H1 (cell line): ENCODE data around the gene UBE2J1. TPM values are rescaled to one million over a fixed set of nuclear protein-coding genes. Genes with fewer than 3 reads are reported as not detected.

Experiments
- CTCF ChIA-PET: fragments of 300-600 bp; sonication (Branson Sonifier 250); formaldehyde crosslinking; loops from one replicate; lab custom pipeline; 2021; ENCODE audit not compliant: partially characterized antibody; lab: Charles Lee
- POLR2A ChIA-PET: fragments of 300-600 bp; sonication (Branson Sonifier 250); formaldehyde crosslinking; loops from one replicate; lab custom pipeline; 2021; ENCODE audit warnings: inconsistent platforms; ENCODE audit not compliant: partially characterized antibody; lab: Charles Lee
- DNase-seq, 2 experiments: peaks; one replicate each; pipeline versions ENCODE4 v3.0.0 to v3.0.0-alpha.2; 2010 to 2022; ENCODE audit warnings: low spot score in 2 of 2, low read depth in 1 of 2, mixed read lengths in 1 of 2
- FAIRE-seq: peaks from 2 replicates; lab custom pipeline; 2011; peaks lifted over from hg19 to GRCh38; lab: Jason Lieb, UNC
- H2AFZ ChIP-seq: 2 replicates; pipeline ENCODE4 v1.8.1; 2012; ENCODE audit warnings: low read length, inconsistent platforms
- H2AK5ac ChIP-seq: 2 replicates; pipeline ENCODE4 v1.6.1; 2013; ENCODE audit warnings: low read depth, low read length
- H2BK120ac ChIP-seq: replicated peaks from 2 replicates; pipeline ENCODE3; 2013; ENCODE audit warnings: low read depth, low read length, inconsistent platforms
- H2BK12ac ChIP-seq: 2 replicates; pipeline ENCODE4 v1.6.1; 2013; ENCODE audit warnings: low read depth, low read length
- H2BK15ac ChIP-seq: 2 replicates; pipeline ENCODE4 v1.6.1; 2013; ENCODE audit warnings: low read length
- H2BK20ac ChIP-seq: 2 replicates; pipeline ENCODE4 v1.6.1; 2013; ENCODE audit warnings: low read length
- H2BK5ac ChIP-seq: 2 replicates; pipeline ENCODE4 v1.6.1; 2013; ENCODE audit warnings: low read depth, low read length
- H3K14ac ChIP-seq: 2 replicates; pipeline ENCODE4 v1.6.1; 2013; ENCODE audit warnings: inconsistent platforms; ENCODE audit not compliant: insufficient read length
- H3K18ac ChIP-seq: 2 replicates; pipeline ENCODE4 v1.6.1; 2013; ENCODE audit warnings: low read length; ENCODE audit errors: extremely low read depth
- H3K23ac ChIP-seq: 2 replicates; pipeline ENCODE4 v1.6.1; 2013; ENCODE audit warnings: inconsistent platforms; ENCODE audit not compliant: insufficient read length
- H3K23me2 ChIP-seq: 2 replicates; pipeline ENCODE4 v1.6.1; 2013; ENCODE audit warnings: low read depth, low read length
- H3K27ac ChIP-seq: 2 replicates; pipeline ENCODE4 v1.6.1; 2011; ENCODE audit warnings: low read depth, low read length, inconsistent platforms
- H3K27me3 ChIP-seq, 4 experiments: replicated peaks in 1 of 4; 1 replicate in 1 of 4; 2 replicates in 3 of 4; pipeline versions ENCODE4 v1.6.1 to v1.8.1; 2011 to 2013; ENCODE audit warnings: low read length in 3 of 4, mild to moderate bottlenecking in 3 of 4, inconsistent platforms in 2 of 4, mixed read lengths in 2 of 4, moderate library complexity in 1 of 4; ENCODE audit not compliant: control insufficient read depth in 3 of 4, insufficient read depth in 3 of 4; ENCODE audit errors: extremely low read depth in 1 of 4
- H3K36me3 ChIP-seq, 4 experiments: 2 replicates each; pipeline versions ENCODE4 v1.6.1 to v1.8.1; 2011 to 2013; ENCODE audit warnings: mild to moderate bottlenecking in 4 of 4, low read length in 3 of 4, moderate library complexity in 2 of 4, control low read depth in 1 of 4, inconsistent platforms in 1 of 4; ENCODE audit not compliant: insufficient read depth in 4 of 4, control insufficient read depth in 2 of 4
- H3K4ac ChIP-seq: replicated peaks from 2 replicates; pipeline ENCODE3; 2013; ENCODE audit warnings: low read length, low read depth, mixed read lengths, inconsistent platforms; ENCODE audit not compliant: insufficient read length
- H3K4me1 ChIP-seq, 4 experiments: replicated peaks in 1 of 4; 1 replicate in 1 of 4; 2 replicates in 3 of 4; pipeline versions ENCODE4 v1.6.1 to v1.8.1; 2011 to 2013; ENCODE audit warnings: low read length in 3 of 4, inconsistent platforms in 2 of 4, mixed read lengths in 1 of 4; ENCODE audit not compliant: insufficient read depth in 4 of 4, control insufficient read depth in 3 of 4
- H3K4me2 ChIP-seq, 2 experiments: 2 replicates each; pipeline versions ENCODE4 v1.6.1 to v1.8.1; 2011 to 2013; ENCODE audit warnings: low read depth in 2 of 2, low read length in 2 of 2, control low read depth in 1 of 2, inconsistent platforms in 1 of 2, mild to moderate bottlenecking in 1 of 2; ENCODE audit not compliant: insufficient read depth in 1 of 2
- H3K4me3 ChIP-seq, 4 experiments: fragments of 200-600, 300-600 bp in 1 of 4; sonication (generic), shearing (Covaris generic), sonication (Bioruptor Twin) in 1 of 4; 2 replicates each; pipeline versions ENCODE4 v1.5.1 to v1.8.1; 2011 to 2016; ENCODE audit warnings: low read length in 4 of 4, low read depth in 3 of 4, control low read depth in 2 of 4, inconsistent platforms in 2 of 4, mild to moderate bottlenecking in 2 of 4, mixed read lengths in 1 of 4, moderate library complexity in 1 of 4; ENCODE audit not compliant: insufficient read depth in 2 of 4; ENCODE audit errors: extremely low read depth in 1 of 4
- H3K56ac ChIP-seq: replicated peaks from 2 replicates; pipeline ENCODE3; 2013; ENCODE audit warnings: low read depth, mild to moderate bottlenecking, mixed read lengths, low read length, inconsistent platforms; ENCODE audit not compliant: insufficient read length
- H3K79me1 ChIP-seq: 2 replicates; pipeline ENCODE4 v1.6.1; 2013; ENCODE audit warnings: low read depth, low read length, control low read depth
- H3K79me2 ChIP-seq, 2 experiments: 2 replicates each; pipeline versions ENCODE4 v1.6.1 to v1.8.1; 2012 to 2013; ENCODE audit warnings: low read length in 2 of 2, mild to moderate bottlenecking in 2 of 2, inconsistent platforms in 1 of 2; ENCODE audit not compliant: insufficient read depth in 2 of 2, control insufficient read depth in 1 of 2
- H3K9ac ChIP-seq, 4 experiments: replicated peaks in 1 of 4; 1 replicate in 1 of 4; 2 replicates in 3 of 4; pipeline versions ENCODE4 v1.6.1 to v1.8.1; 2011 to 2013; ENCODE audit warnings: low read depth in 3 of 4, low read length in 3 of 4, control low read depth in 2 of 4, mild to moderate bottlenecking in 2 of 4, moderate library complexity in 2 of 4, inconsistent platforms in 1 of 4; ENCODE audit errors: extremely low read depth in 1 of 4
- H3K9me3 ChIP-seq, 2 experiments: 2 replicates each; pipeline versions ENCODE4 v1.6.1 to v1.8.1; 2012 to 2013; ENCODE audit warnings: mild to moderate bottlenecking in 2 of 2, moderate library complexity in 2 of 2, control low read depth in 1 of 2, inconsistent platforms in 1 of 2, low read depth in 1 of 2, low read length in 1 of 2, mixed read lengths in 1 of 2; ENCODE audit not compliant: insufficient read depth in 2 of 2
- H4K20me1 ChIP-seq, 2 experiments: replicated peaks in 1 of 2; 2 replicates each; pipeline versions ENCODE3 to v1.8.1; 2011 to 2013; ENCODE audit warnings: inconsistent platforms in 2 of 2, low read length in 2 of 2, mild to moderate bottlenecking in 1 of 2; ENCODE audit not compliant: insufficient read depth in 2 of 2, control insufficient read depth in 1 of 2
- H4K5ac ChIP-seq: 2 replicates; pipeline ENCODE4 v1.6.1; 2013; ENCODE audit warnings: low read length, low read depth, mixed read lengths, inconsistent platforms; ENCODE audit not compliant: insufficient read length
- H4K8ac ChIP-seq: 2 replicates; pipeline ENCODE4 v1.8.0; 2013; ENCODE audit warnings: mild to moderate bottlenecking, moderate library complexity, low read length, inconsistent platforms; ENCODE audit not compliant: insufficient read depth; ENCODE audit errors: extremely low read depth
- H4K91ac ChIP-seq: replicated peaks from 2 replicates; pipeline ENCODE3; 2013; ENCODE audit warnings: low read length, mixed read lengths, inconsistent platforms; ENCODE audit not compliant: insufficient read length
- BACH1 ChIP-seq: IDR thresholded peaks from 2 replicates; pipeline ENCODE4 v1.6.1; 2012; ENCODE audit warnings: low read length, improper control_type of control experiment
- BRCA1 ChIP-seq: IDR thresholded peaks from 2 replicates; pipeline ENCODE4 v1.6.1; 2012; ENCODE audit warnings: low read depth, low read length, improper control_type of control experiment
- HDAC6 ChIP-seq: IDR thresholded peaks from one replicate; pipeline ENCODE4 v1.7.1; 2012; ENCODE audit warnings: low read depth, mild to moderate bottlenecking, inconsistent platforms, low read length, moderate library complexity
- JUND ChIP-seq: IDR thresholded peaks from 2 replicates; pipeline ENCODE4 v1.6.1; 2011; ENCODE audit warnings: mild to moderate bottlenecking, improper control_type of control experiment, low read length
- RFX5 ChIP-seq: IDR thresholded peaks from 2 replicates; pipeline ENCODE4 v1.6.1; 2011; ENCODE audit warnings: low read depth, low read length, improper control_type of control experiment, borderline replicate concordance
- TAF1 ChIP-seq: IDR thresholded peaks from 2 replicates; pipeline ENCODE4 v1.6.1; 2011; ENCODE audit warnings: mild to moderate bottlenecking, low read depth, low read length
- polyA plus RNA-seq, 7 experiments: library from polyadenylated mRNA; depleted of rRNA in 3 of 7; stranded (reverse) in 5 of 7; unstranded in 2 of 7; fragments of >200 nt in 5 of 7; fragments of 200-250 nt in 2 of 7; gene quantifications; 1 replicate in 5 of 7; 2 replicates in 1 of 7; 4 replicates in 1 of 7; pipeline versions ENCODE4 v1.2.1 to v1.2.3, GENCODE V29; 2011 to 2013; ENCODE audit warnings: missing spikeins in 2 of 7, mixed read lengths in 2 of 7
- total RNA-seq: library from RNA; stranded (reverse); fragmentation: NEBNext Ultra II Directional; extraction: Animal tissue kit (Norgen Biotek cat#: 25700); gene quantifications from 2 replicates; pipeline ENCODE4 v1.2.1, GENCODE V29; 2021

UBE2J1 gene
- total and polyA plus RNA-seq, 2 of the 8 experiments (the other 6 are each of a cell fraction or from before 2014, with no cell fraction given): 8.5 to 15.2 TPM

DNA sequence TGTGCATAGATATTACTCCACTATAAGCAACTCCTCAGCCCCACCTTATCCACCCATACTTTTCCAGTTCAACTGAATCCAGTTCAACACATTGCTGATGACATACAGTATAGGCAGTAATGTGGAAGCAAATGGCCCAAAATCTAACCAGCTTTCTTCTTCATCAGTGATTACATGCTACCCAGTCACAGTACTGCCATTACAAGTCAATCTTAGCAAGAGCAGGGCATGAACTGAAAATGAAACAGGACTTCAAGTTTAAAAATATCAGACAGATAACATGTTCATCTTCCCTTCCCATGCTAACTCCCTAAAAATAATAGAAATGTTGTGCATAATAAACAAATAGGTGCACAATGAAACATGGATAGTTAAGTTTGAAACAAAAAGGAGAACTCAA, 40.3 kb upstream of the UBE2J1 start:
- Histone ChIP-seq H2AK5ac (no peak overlapping the region), H2BK20ac (no peak overlapping the region), H3K27me3 (no peaks in the 10 kb centered on the region), H2BK120ac (no peak overlapping the region), H3K9me3 (no peaks in the 10 kb centered on the region), H4K8ac (no peak overlapping the region), H3K36me3 (no peaks in the 10 kb centered on the region), H3K56ac (no peak overlapping the region), H4K5ac (no peak overlapping the region), H3K79me2 (0 out of 4 replicates have a peak, but pooled peaks cover 0 to 2% of the 10 kb centered on the region in 2 experiments), H3K4ac (no peak overlapping the region), H3K4me1 (no peaks in the 10 kb centered on the region), H3K14ac (no peak overlapping the region), H2AFZ (no peak overlapping the region), H2BK15ac (no peak overlapping the region), H2BK12ac (no peak overlapping the region), H3K23me2 (no peaks in the 10 kb centered on the region), H4K91ac (no peak overlapping the region), H3K23ac (no peak overlapping the region), H3K9ac (no peak overlapping the region), H3K4me3 (no peak overlapping the region), H3K18ac (no peak overlapping the region), H3K27ac (no peak overlapping the region), H3K79me1 (no peaks in the 10 kb centered on the region), H4K20me1 (no peaks in the 10 kb centered on the region), H2BK5ac (no peak overlapping the region), H3K4me2 (no peak overlapping the region)
- POLR2A ChIA-PET: no interaction called here
- CTCF ChIA-PET: no interaction called here
- DNase-seq: no peak
- no peak for FAIRE-seq
- TF ChIP-seq BRCA1: no peak
- no peak for TF ChIP-seq JUND
- no peak for TF ChIP-seq BACH1
- no peak for TF ChIP-seq TAF1
- no peak for TF ChIP-seq HDAC6
- TF ChIP-seq RFX5: no peak
